ENCODE data around the gene NCR2.
A peak's percentile ranks its signal among the peaks of the same experiment; 100 is the strongest.

NCR2 gene

DNA sequence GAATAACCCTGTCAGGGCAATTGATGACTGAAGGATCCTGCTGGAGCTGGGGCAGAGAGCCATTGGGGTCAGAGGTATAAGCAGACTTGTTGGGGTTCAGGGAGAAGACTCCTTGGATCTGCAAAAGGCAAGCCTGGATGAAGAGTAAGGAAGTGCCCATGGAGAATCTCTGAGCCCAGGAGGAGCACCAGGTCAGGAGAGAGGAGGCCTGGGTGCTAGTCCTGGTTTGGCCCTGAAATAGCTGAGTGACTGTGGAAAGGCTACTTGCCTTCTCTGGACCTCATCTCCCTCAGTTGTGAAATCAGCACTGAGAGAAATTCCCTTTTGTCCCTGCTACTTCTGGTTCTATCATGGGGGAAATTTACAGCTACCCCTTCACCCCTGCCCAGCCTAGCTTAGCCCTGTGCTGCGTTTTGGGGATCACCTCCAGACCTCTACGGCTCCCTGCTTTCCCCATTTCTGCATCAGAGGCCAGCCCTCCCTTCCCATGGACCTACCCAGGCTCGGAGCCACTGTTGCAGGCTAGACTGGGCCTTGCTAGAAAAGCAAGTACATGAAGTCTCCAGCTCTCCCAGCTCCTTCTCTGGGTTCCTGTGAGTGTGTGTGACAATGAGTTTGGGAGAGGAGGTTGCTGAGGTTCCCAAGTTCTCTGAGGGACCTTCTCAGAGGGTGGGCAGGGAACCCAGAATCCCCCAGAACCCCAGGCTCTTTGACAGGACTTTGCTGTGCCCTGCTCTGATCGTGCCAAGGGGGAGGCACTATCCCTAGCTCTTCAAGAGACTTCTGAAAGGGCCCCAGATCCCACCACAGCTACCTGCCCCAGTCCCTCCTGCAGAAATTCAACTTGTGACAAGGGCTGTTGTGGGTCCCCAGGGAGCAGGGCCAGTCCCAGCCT lies 2.3 kb upstream of the NCR2 start:
- H3K9me3 ChIP-seq (ENCODE audit: control insufficient read depth, insufficient read depth, low read depth, low read length) = no peaks in the 10 kb centered on the region
- no peaks in the 10 kb centered on the region for H3K36me3 ChIP-seq (ENCODE audit: control insufficient read depth in 2 of 2, insufficient read depth in 1 of 2, low read length in 2 of 2)
- TF ChIP-seq ZNF132 (tag by site-specific recombination; IDR thresholded peaks at IDR 0.05; ENCODE audit: borderline replicate concordance) (no peak), ZNF19 (tag by site-specific recombination; IDR thresholded peaks at IDR 0.05; ENCODE audit: low read depth) (no peak), ZNF223 (tag by site-specific recombination; IDR thresholded peaks at IDR 0.05) (no peak)
- TF ChIP-seq, protein P1, sequence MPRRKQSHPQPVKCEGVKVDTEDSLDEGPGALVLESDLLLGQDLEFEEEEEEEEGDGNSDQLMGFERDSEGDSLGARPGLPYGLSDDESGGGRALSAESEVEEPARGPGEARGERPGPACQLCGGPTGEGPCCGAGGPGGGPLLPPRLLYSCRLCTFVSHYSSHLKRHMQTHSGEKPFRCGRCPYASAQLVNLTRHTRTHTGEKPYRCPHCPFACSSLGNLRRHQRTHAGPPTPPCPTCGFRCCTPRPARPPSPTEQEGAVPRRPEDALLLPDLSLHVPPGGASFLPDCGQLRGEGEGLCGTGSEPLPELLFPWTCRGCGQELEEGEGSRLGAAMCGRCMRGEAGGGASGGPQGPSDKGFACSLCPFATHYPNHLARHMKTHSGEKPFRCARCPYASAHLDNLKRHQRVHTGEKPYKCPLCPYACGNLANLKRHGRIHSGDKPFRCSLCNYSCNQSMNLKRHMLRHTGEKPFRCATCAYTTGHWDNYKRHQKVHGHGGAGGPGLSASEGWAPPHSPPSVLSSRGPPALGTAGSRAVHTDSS (tag by site-specific recombination; IDR thresholded peaks at IDR 0.05) = no peak
- TF ChIP-seq, protein P2, sequence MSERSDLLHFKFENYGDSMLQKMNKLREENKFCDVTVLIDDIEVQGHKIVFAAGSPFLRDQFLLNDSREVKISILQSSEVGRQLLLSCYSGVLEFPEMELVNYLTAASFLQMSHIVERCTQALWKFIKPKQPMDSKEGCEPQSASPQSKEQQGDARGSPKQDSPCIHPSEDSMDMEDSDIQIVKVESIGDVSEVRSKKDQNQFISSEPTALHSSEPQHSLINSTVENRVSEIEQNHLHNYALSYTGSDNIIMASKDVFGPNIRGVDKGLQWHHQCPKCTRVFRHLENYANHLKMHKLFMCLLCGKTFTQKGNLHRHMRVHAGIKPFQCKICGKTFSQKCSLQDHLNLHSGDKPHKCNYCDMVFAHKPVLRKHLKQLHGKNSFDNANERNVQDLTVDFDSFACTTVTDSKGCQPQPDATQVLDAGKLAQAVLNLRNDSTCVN (tag by site-specific recombination; optimal IDR thresholded peaks at IDR 0.05) = no peak
- TF ChIP-seq, protein P3, sequence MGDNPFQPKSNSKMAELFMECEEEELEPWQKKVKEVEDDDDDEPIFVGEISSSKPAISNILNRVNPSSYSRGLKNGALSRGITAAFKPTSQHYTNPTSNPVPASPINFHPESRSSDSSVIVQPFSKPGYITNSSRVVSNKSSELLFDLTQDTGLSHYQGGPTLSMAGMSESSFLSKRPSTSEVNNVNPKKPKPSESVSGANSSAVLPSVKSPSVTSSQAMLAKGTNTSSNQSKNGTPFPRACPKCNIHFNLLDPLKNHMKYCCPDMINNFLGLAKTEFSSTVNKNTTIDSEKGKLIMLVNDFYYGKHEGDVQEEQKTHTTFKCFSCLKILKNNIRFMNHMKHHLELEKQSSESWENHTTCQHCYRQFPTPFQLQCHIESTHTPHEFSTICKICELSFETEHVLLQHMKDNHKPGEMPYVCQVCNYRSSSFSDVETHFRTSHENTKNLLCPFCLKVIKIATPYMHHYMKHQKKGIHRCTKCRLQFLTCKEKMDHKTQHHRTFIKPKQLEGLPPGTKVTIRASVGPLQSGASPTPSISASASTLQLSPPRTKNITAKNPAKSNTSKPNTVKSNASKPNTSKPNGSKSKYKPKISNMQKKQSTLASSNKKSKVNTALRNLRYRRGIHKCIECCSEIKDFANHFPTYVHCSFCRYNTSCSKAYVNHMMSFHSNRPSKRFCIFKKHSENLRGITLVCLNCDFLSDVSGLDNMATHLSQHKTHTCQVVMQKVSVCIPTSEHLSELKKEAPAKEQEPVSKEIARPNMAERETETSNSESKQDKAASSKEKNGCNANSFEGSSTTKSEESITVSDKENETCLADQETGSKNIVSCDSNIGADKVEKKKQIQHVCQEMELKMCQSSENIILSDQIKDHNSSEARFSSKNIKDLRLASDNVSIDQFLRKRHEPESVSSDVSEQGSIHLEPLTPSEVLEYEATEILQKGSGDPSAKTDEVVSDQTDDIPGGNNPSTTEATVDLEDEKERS (tag by site-specific recombination; IDR thresholded peaks at IDR 0.05) = no peak
- CTCF ChIA-PET = interaction anchor here (0.5 to 3.4 kb wide), 7 partner anchors 13 to 452 kb away, joined by 3 to 16 read pairs (median 3); partner anchors contain the start of genes TREML4 and TSPO2
- no peak overlapping the region for H3K27ac ChIP-seq (ENCODE audit: extremely low read depth, low read depth, low read length)
- POLR2A ChIA-PET = interaction anchor here (1.1 to 1.5 kb wide), 2 partner anchors 12 to 81 kb away, joined by 3 to 5 read pairs; no protein-coding TSS in a partner anchor
- H3K4me1 ChIP-seq (ENCODE audit: control insufficient read depth, insufficient read depth, low read length) = no peaks in the 10 kb centered on the region
- no peak overlapping the region for H3K4me3 ChIP-seq (ENCODE audit: low read depth, low read length)

DNA sequence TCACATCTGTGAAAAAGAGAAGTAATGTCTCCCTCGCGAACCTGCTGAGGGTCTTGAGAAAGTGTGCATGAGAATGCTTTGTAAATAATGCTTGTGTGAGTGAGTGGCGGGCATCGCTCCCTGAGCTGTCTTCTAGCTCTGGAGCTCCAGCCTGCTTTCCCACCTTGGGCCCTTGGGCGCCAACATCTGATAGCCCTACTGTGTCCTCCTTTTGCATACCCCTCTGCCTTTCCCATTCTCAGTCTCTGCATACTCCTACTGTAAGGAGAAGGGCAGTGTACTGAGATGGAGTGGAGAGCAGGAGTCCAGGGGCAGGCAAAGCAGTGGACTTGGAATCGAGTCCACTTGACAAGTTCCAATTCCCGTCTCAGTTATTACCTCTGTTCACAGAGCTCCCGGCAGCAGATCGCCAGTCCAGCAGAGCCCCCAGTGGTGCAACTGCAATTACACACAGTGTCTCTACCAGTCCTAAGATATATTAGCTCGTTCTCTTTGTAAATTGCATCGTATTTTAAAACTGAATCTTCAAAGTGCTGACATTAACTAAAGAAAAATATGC lies 847 bp upstream of the NCR2 start:
- Histone ChIP-seq H3K36me3 (ENCODE audit: control insufficient read depth in 2 of 2, insufficient read depth in 1 of 2, low read length in 2 of 2) (no peaks in the 10 kb centered on the region), H3K4me3 (ENCODE audit: low read depth, low read length) (no peak overlapping the region), H3K27ac (ENCODE audit: extremely low read depth, low read depth, low read length) (no peak overlapping the region), H3K9me3 (ENCODE audit: control insufficient read depth, insufficient read depth, low read depth, low read length) (no peaks in the 10 kb centered on the region), H3K4me1 (ENCODE audit: control insufficient read depth, insufficient read depth, low read length) (no peaks in the 10 kb centered on the region; the same call in 1 of the 2 replicates)
- ChIA-PET POLR2A (interaction anchor here (0.8 kb wide), 1 partner anchor 17 kb away, joined by 3 read pairs; no protein-coding TSS in a partner anchor), CTCF (interaction anchor here (0.6 to 2.8 kb wide), 8 partner anchors 15 to 1650 kb away, joined by 3 to 25 read pairs (median 5); no protein-coding TSS in a partner anchor)
- TF ChIP-seq ZSCAN16 (tag by site-specific recombination; IDR thresholded peaks at IDR 0.05) = 0 out of 2 replicates have a peak, but pooled peaks have one; percentile 43
- TF ChIP-seq, protein P4, sequence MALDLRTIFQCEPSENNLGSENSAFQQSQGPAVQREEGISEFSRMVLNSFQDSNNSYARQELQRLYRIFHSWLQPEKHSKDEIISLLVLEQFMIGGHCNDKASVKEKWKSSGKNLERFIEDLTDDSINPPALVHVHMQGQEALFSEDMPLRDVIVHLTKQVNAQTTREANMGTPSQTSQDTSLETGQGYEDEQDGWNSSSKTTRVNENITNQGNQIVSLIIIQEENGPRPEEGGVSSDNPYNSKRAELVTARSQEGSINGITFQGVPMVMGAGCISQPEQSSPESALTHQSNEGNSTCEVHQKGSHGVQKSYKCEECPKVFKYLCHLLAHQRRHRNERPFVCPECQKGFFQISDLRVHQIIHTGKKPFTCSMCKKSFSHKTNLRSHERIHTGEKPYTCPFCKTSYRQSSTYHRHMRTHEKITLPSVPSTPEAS (tag by site-specific recombination; IDR thresholded peaks at IDR 0.05) = no peak

DNA sequence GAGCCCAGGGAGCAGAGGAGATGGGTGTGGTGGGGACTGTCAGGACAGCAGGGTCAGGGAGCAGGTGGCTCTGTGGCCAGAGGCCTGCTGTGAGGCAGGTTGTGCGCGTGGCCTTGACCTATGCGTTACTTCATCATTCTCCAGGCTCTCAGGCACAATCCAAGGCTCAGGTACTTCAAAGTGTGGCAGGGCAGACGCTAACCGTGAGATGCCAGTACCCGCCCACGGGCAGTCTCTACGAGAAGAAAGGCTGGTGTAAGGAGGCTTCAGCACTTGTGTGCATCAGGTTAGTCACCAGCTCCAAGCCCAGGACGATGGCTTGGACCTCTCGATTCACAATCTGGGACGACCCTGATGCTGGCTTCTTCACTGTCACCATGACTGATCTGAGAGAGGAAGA lies 535 bp downstream of the NCR2 start:
- Histone ChIP-seq H3K4me3 (ENCODE audit: low read depth, low read length) (no peak overlapping the region), H3K36me3 (ENCODE audit: control insufficient read depth in 2 of 2, insufficient read depth in 1 of 2, low read length in 2 of 2) (no peaks in the 10 kb centered on the region), H3K4me1 (ENCODE audit: control insufficient read depth, insufficient read depth, low read length) (no peaks in the 10 kb centered on the region; the same call in 1 of the 2 replicates), H3K27ac (ENCODE audit: extremely low read depth, low read depth, low read length) (no peak overlapping the region), H3K9me3 (ENCODE audit: control insufficient read depth, insufficient read depth, low read depth, low read length) (no peaks in the 10 kb centered on the region)
- TF ChIP-seq EGR2 (tag by site-specific recombination; IDR thresholded peaks at IDR 0.05; ENCODE audit: low read depth) (0 out of 2 replicates have a peak, but pooled peaks have one; percentile 2), ZFHX2 (tag by site-specific recombination; conservative IDR thresholded peaks at IDR 0.05) (peak; percentile 47), SP2 (tag by site-specific recombination; IDR thresholded peaks at IDR 0.05) (no peak)
- POLR2A ChIA-PET = no interaction called here
- CTCF ChIA-PET = interaction anchor here (0.7 to 4.6 kb wide), 4 partner anchors 16 to 33 kb away, joined by 4 to 25 read pairs (median 12); no protein-coding TSS in a partner anchor

All from HEK293 (cell line).